Thymus (tissue), 11 donors: ENCODE results near the gene RNU6-7. TPM values are rescaled to one million over a fixed set of nuclear protein-coding genes. Genes with fewer than 3 reads are reported as not detected.

Experiments
- DNase-seq, 9 donors: peaks; one replicate each; pipeline ENCODE4 v3.0.0-alpha.2; 2013; ENCODE audit warnings: low spot score in 9 of 9, low read depth in 6 of 9, missing footprints in 1 of 9
- H3K27ac ChIP-seq, 2 donors: one replicate each; pipeline ENCODE4 v1.5.1; 2013; ENCODE audit warnings: control low read depth in 1 of 2, low read depth in 1 of 2, low read length in 1 of 2, mild to moderate bottlenecking in 1 of 2, moderate library complexity in 1 of 2
- H3K27me3 ChIP-seq, 2 donors: one replicate each; pipeline ENCODE4 v1.5.1; 2013; ENCODE audit warnings: low read length in 1 of 2; ENCODE audit not compliant: control insufficient read depth in 2 of 2, insufficient read depth in 1 of 2
- H3K36me3 ChIP-seq, 2 donors: one replicate each; pipeline ENCODE4 v1.5.1; 2013; ENCODE audit warnings: low read length in 1 of 2, mild to moderate bottlenecking in 1 of 2, moderate library complexity in 1 of 2; ENCODE audit not compliant: control insufficient read depth in 2 of 2, insufficient read depth in 2 of 2
- H3K4me1 ChIP-seq, 2 donors: one replicate each; pipeline ENCODE4 v1.5.1; 2013; ENCODE audit warnings: low read length in 2 of 2; ENCODE audit not compliant: control insufficient read depth in 2 of 2, insufficient read depth in 2 of 2
- H3K4me3 ChIP-seq, 2 donors: one replicate each; pipeline ENCODE4 v1.5.1; 2013; ENCODE audit warnings: low read length in 2 of 2, control low read depth in 1 of 2, mild to moderate bottlenecking in 1 of 2
- H3K9me3 ChIP-seq, 2 donors: one replicate each; pipeline ENCODE4 v1.5.1; 2013; ENCODE audit warnings: low read length in 1 of 2, mild to moderate bottlenecking in 1 of 2; ENCODE audit not compliant: control insufficient read depth in 2 of 2, insufficient read depth in 1 of 2
- WGBS: extraction: QIAGEN DNeasy Blood & Tissue Kit; methylation state at CpG from one replicate; pipeline ENCODE4 v1.1.7; 2013; 5-methylcytosine and 5-hydroxymethylcytosine counted together
- polyA plus RNA-seq: library from polyadenylated mRNA; stranded (reverse); fragments of 200-250 nt; gene quantifications from one replicate; pipeline ENCODE4 v1.2.3, GENCODE V29; 2013
- total RNA-seq: library from RNA; stranded (reverse); fragments of 120-200 nt; gene quantifications from one replicate; pipeline ENCODE4 v1.2.4, GENCODE V29; 2013
- donor health status: healthy.

RNU6-7 gene
- total and polyA plus RNA-seq, 2 donors, result not detected

DNA sequence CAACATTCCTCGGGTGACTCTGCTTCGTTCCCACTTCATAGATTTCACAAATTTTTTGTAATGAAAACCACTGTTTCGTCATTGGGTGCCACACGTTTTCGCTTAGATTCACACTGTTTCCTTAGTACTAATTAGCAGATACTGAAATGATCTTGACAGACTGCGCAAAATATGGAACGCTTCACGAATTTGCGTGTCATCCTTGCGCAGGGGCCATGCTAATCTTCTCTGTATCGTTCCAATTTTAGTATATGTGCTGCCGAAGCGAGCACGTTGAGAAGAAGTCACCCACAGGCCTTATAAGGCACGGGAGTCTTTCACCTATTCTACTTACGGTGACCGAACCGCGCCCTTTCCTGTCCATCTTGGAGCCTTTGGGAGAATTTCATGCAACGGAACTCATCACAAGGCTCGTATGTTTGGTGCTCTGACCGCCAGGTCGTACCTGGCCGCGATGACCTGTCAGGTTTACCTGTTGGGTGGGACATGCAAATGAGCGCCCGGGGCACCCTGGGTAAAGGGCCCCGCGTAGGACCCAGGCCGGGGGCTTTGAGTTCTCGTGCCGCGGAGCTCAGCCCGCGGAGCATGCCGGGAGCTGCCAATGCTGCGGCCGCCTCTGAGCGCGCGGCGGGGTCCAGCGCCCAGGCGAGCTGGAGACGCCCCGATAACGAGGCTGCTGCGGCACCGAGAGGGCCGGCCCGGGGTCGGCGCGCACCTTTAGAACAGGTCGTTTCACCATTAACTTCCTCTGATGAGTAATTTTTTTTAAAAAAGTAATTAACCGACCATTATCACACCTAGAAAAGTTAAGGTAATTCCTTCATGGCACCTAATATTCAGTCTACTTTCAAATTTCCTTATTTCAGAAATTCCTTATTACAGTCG, 1.4 kb downstream of the RNU6-7 start, which contains the start of gene RNU6-8:
RNU6-8 (minus strand) TSS at position 272 of the 885 bp plus-strand sequence.
- peak within 1 kb of the TSS; percentile 89 for H3K27ac ChIP-seq
- no peaks in the 10 kb centered on the region for H3K9me3 ChIP-seq
- H3K36me3 ChIP-seq, result no peaks in the 10 kb centered on the region
- H3K4me1 ChIP-seq, result peaks cover 8 to 10% of the 10 kb centered on the region in 2 donors
- peaks cover 0 to 2% of the 10 kb centered on the region in 2 donors for H3K27me3 ChIP-seq
- peak; percentile 61 to 95 (median 84) for DNase-seq
- WGBS, result under 1% methylated on average over 57 of the region's 57 CpGs
- peak within 1 kb of the TSS; percentile 65 to 78 for H3K4me3 ChIP-seq

DNA sequence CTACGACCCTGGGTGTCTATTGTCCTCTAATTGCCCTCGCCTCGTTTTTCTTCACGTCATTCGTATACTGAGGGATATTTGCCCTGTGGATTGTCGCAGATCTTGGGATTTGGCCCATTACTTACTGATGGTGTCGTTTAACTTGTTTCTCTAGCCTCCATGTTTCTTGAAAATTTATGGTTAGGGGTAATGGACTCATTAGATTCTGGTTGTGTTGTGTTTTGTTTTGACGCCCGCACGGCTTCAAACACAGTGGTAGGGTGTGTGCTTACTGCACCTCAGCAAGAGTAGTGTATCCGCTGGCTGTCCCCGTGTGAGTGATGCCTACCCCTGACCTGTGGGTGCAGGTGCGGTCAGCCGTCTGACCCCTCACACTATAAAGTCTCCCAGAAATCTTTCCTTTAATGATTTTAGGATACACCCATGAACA, 2.1 kb downstream of the RNU6-7 start:
- Histone ChIP-seq H3K27me3 (peaks cover 0 to 2% of the 10 kb centered on the region in 2 donors), H3K9me3 (no peaks in the 10 kb centered on the region), H3K4me3 (peak overlapping the region; percentile 65 to 78), H3K27ac (peak overlapping the region; percentile 2 to 20), H3K4me1 (peaks cover 8 to 10% of the 10 kb centered on the region in 2 donors), H3K36me3 (no peaks in the 10 kb centered on the region)
- DNase-seq, result peak in 7 of 9 donors; percentile 12 to 67 (median 42)
- WGBS, result 6% methylated on average over 14 of the region's 14 CpGs

DNA sequence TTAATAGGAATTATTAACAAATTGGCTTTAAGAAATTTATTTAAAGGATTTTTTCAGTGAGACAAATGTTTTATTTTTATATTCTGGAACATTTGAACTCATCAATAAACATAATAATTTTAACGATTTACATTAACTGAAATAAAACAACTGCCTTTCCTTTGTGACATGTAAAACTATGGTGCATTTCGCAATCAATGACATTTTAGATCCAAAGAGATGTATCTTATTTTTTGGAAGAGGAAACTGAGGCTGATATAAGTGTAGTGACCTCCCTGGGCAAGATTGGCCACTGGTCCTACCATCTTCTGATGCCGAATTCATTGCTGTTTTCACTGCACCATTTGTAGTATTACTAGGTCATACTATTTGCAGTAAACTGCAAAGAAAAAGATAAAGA, 3.7 kb downstream of the RNU6-7 start:
- WGBS, result 97% methylated on average over 3 of the region's 3 CpGs

DNA sequence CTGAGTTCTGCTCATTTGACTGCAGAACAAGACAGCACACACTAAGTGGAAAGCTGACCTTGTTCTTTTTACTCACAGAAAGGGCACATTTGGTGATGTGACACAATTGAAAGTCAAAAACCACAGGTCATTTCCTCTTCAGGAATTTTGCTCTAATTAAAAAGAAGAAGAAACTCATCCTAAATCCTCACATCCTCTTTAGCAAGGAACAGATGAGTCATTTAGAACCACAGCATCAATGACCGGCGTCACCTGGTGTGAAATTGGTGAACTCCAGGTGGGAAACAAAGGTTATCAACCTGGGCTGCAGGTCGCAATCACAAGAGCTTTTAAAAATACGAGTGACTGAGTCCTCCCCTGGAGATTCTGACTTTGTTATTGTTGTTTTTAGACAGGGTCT, 4.1 kb downstream of the RNU6-7 start:
- peaks cover 8% of the 10 kb centered on the region in 2 donors for H3K4me1 ChIP-seq
- no peaks in the 10 kb centered on the region for H3K36me3 ChIP-seq
- H3K4me3 ChIP-seq, result no peak overlapping the region
- no peaks in the 10 kb centered on the region for H3K9me3 ChIP-seq
- H3K27me3 ChIP-seq, result no peaks in the 10 kb centered on the region
- DNase-seq, result peak in 1 of 9 donors; percentile 23
- no peak overlapping the region for H3K27ac ChIP-seq
- WGBS, result 81% methylated on average over 4 of the region's 4 CpGs

More for the DNA sequence above, 3.7 kb downstream of the RNU6-7 start:
- Histone ChIP-seq H3K27me3 (no peaks in the 10 kb centered on the region), H3K4me3 (no peak overlapping the region), H3K36me3 (no peaks in the 10 kb centered on the region), H3K4me1 (peaks cover 8 to 10% of the 10 kb centered on the region in 2 donors), H3K27ac (no peak overlapping the region), H3K9me3 (no peaks in the 10 kb centered on the region)
- no peak for DNase-seq

DNA sequence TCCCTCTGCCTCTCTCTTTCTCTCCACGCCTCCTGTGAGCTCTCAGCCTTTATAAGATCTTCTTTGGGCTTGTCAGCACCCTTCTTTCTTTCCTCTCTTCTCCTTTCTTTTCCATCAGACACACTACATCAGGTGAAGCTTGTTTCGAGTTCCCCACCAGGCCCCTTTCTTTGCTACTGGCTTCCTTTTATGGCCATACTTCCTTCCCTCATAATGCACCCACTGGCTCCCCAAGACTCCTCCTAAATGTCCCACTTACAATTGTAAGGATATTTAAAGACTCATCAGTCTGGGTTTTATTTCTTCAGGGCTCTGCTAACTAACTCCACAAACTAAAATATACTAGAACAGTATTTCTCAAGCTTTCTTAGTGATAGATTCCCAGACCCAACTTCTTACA, 4.7 kb downstream of the RNU6-7 start:
- no peak overlapping the region for H3K27ac ChIP-seq
- no peak for DNase-seq
- no peaks in the 10 kb centered on the region for H3K9me3 ChIP-seq
- 57% methylated on average over 2 of the region's 2 CpGs for WGBS
- no peaks in the 10 kb centered on the region for H3K36me3 ChIP-seq
- H3K27me3 ChIP-seq, result no peaks in the 10 kb centered on the region
- H3K4me3 ChIP-seq, result no peak overlapping the region
- peaks cover 8% of the 10 kb centered on the region in 2 donors for H3K4me1 ChIP-seq

DNA sequence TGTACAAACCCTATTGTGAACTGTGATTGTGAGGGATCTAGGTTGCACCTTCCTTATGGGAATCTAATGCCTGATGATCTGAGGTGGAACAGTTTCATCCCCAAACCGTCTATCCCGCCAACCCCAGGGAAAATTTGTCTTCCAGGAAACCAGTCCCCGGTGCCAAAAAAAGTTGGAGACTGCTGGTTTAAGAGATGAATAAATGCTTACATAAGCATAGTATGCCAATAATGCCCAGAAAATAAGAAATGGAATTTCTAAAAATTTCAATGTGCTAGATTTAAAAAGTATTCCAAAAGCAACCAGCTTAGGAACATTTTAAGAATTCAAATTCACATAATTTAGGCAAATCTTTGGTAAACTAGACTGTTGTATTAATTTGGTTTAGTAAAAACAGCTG, 6.6 kb downstream of the RNU6-7 start:
- H3K4me3 ChIP-seq, result no peak overlapping the region
- no peaks in the 10 kb centered on the region for H3K36me3 ChIP-seq
- H3K27me3 ChIP-seq, result no peaks in the 10 kb centered on the region
- WGBS, result 96% methylated on average over 3 of the region's 3 CpGs
- H3K9me3 ChIP-seq, result no peaks in the 10 kb centered on the region
- H3K4me1 ChIP-seq, result peaks cover 2 to 5% of the 10 kb centered on the region in 2 donors
- H3K27ac ChIP-seq, result no peak overlapping the region
- DNase-seq, result no peak

DNA sequence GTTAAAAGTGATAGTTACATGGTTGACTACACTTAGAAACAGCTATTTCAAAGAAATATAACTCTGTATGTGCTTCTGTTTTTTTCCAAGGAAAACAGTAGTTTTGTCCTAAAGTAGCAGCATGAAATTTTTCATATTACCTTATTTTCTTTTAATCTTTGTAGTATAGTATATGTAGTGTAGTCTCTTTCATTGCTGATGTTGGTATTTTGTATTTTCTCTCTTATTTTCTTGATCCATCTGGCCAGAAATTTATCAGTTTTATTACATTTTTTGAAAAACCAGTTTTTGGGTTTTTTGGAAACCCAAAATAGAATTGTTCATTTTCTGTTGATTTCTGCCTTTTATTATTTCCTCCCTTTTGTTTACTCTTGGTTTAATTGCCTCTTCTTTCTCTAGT, 7.6 kb downstream of the RNU6-7 start:
- Histone ChIP-seq H3K4me1 (no peaks in the 10 kb centered on the region), H3K9me3 (no peaks in the 10 kb centered on the region), H3K4me3 (no peak overlapping the region), H3K27ac (no peak overlapping the region), H3K36me3 (no peaks in the 10 kb centered on the region), H3K27me3 (no peaks in the 10 kb centered on the region)
- DNase-seq, result no peak

DNA sequence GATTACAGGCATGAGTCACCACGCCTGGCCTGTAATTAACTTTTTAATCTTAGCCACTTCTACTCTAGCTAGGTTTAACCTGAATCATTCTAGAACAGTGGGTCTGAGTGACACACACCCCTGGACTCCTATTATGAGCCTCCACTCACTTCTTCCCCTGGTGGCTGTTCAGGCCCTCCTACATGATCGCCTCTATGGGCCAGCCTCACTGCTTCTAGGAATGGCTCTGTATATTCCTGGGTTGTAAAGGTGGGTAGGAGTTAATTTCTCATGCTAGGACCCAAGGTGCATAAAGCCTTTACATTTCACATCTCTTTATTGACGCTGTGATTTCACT, 9.2 kb downstream of the RNU6-7 start:
- H3K4me3 ChIP-seq, result no peak overlapping the region
- no peaks in the 10 kb centered on the region for H3K36me3 ChIP-seq
- H3K27ac ChIP-seq, result no peak overlapping the region
- WGBS, result 99% methylated on average over 3 of the region's 3 CpGs
- no peak for DNase-seq
- no peaks in the 10 kb centered on the region for H3K27me3 ChIP-seq
- H3K4me1 ChIP-seq, result no peaks in the 10 kb centered on the region
- no peaks in the 10 kb centered on the region for H3K9me3 ChIP-seq

DNA sequence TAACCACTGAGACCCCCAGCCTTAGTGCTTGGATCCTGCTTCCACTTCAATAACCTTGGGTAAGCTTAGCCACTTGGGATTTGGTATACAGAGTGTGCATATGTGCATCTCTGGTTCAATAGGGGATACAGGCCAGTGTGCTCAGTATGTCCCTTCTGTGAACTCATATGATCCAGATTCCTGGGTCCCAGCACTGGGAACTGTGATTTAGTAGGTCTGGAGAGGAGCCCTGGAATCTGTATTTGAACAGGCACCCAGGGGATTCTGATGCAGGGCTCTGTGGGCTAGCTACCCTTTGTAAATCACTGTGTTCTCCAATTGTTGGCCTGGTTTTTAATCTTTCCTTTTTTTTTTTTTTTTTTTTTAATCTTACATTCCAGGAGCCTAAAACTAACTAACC, 11.0 kb downstream of the RNU6-7 start:
- no peak for DNase-seq
- Histone ChIP-seq H3K36me3 (no peaks in the 10 kb centered on the region), H3K27me3 (no peaks in the 10 kb centered on the region), H3K4me1 (peaks cover 3 to 5% of the 10 kb centered on the region in 2 donors), H3K4me3 (no peak overlapping the region), H3K27ac (no peak overlapping the region), H3K9me3 (no peaks in the 10 kb centered on the region)
